Dermis lymphatic vessel endothelial cell (primary cell): ENCODE measurements around the gene PCDHGA10. TPM values are rescaled to one million over a fixed set of nuclear protein-coding genes. Genes with fewer than 3 reads are reported as not detected.

Experiments
- total RNA-seq: library from RNA; depleted of rRNA; stranded (reverse); fragments of >200 nt; gene quantifications from 2 replicates; pipeline ENCODE4 v1.2.1, GENCODE V29; 2014

Gene PCDHGA10
- total RNA-seq = 5.2 and 6.0 TPM in 2 replicates

DNA sequence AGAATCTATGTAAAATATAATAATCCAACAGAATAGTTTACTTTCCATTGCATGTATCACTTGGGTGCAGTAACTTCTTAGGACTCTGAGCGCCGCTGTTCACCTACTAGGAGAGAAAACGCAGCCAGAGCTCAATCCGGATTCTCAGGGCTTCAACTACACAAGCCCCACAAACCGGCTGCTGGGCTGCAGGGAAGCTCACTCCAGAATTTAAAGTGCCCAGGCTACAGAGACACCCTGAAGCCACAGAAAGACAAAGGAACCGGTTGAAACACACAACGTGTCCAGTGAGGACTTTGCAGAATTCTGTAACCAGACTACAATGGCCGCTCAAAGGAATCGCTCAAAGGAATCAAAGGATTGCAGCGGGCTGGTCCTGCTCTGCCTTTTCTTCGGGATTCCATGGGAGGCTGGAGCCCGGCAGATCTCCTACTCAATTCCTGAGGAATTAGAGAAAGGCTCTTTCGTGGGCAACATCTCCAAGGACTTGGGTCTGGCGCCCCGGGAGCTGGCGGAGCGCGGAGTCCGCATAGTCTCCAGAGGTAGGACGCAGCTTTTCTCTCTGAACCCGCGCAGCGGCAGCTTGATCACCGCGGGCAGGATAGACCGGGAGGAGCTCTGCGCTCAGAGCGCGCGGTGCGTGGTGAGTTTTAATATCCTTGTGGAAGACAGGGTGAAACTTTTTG, at the start of gene PCDHGA10:
Gene PCDHGA10, plus strand, starts transcription at position 134 of the 686 bp plus-strand sequence. Its CDS starts 189 bp downstream, at position 323.

DNA sequence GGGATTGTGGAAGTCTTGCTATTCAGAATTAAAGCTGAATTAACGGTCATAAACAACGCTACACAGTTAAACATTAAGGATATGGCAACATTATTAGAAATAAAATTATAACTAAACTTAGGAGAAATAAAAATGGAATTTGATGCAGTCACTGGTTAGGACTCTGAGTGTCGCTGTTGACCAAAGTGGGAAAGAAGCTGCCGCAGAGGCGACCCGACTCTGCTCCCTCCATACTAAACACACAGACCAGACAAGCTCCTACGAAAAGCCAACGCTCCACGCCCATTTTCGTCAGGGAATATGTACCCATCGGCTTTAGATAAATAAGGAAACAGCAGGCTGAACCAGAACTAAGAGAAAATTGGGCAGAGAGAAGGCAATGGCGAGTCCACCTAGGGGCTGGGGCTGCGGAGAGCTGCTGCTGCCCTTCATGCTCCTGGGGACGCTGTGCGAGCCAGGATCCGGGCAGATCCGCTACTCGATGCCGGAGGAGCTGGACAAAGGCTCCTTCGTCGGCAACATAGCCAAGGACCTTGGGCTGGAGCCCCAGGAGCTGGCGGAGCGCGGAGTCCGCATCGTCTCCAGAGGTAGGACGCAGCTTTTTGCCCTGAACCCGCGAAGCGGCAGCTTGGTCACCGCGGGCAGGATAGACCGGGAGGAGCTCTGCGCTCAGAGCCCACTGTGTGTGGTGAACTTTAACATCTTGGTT, 48.7 kb upstream of the PCDHGA10 start, which contains the start of gene PCDHGA5:
Gene PCDHGA5, plus strand, starts transcription at position 211 of the 709 bp plus-strand sequence. Its CDS starts 169 bp downstream, at position 380.

DNA sequence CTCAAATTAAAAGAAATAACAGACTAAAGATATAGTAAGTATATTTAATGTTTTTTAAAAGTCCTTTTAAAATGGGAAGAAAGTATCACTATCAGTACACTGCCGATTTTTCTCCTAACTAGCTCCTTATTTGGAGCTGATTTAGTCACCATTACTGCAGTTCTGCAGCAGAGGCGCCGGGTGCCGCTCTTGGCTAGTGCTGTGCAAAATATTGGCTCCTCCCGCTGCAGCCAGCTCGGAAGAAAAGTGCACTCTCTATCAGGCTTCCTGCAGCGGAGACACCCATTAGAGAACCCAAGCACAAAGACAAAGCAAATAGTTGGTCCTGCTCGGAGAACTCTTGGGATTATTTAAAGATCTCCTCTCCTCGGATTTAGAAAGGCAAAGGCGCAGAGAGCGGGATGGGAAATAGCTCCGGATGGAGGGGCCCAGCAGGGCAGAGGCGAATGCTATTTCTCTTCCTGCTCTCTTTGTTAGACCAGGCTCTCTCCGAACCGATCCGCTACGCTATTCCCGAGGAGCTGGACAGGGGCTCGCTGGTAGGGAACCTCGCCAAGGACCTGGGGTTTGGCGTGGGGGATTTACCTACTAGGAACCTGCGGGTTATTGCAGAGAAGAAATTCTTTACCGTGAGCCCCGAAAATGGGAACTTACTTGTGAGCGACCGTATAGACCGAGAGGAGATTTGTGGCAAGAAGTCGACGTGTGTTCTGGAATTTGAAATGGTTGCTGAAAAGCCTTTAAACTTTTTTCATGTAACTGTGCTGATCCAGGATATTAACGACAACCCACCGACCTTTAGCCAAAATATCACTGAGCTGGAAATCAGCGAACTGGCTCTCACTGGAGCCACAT, 42.6 kb upstream of the PCDHGA10 start, which contains the start of gene PCDHGB3:
Gene PCDHGB3, plus strand, starts transcription at position 249 of the 855 bp plus-strand sequence. Its CDS starts 153 bp downstream, at position 402.

DNA sequence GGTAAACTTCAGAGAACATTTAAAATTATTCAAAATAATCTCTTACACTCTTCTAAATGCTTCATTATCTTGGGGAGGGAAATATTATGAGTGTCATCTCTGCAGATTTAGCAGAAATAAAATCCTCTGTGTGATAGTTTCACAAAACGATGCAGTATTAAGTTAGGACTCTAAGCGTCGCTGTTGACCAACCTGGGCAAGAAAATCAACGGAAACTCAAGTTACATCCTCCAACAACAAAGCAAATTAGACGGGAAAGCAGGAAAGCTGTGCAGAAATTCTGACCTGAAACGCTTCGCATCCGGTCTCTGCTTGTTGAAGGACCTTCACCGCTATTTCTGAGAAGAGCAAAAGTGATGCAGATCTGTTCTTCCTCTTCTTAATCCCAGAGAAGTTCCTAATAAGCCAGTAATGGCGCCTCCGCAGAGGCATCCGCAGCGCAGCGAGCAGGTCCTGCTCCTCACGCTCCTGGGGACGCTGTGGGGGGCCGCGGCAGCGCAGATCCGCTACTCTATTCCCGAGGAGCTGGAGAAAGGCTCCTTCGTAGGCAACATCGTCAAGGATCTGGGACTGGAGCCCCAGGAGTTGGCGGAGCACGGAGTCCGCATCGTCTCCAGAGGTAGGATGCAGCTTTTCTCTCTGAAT, 39.0 kb upstream of the PCDHGA10 start, which contains the start of gene PCDHGA6:
Gene PCDHGA6, plus strand, starts transcription at position 219 of the 645 bp plus-strand sequence. Its CDS starts 193 bp downstream, at position 412.

DNA sequence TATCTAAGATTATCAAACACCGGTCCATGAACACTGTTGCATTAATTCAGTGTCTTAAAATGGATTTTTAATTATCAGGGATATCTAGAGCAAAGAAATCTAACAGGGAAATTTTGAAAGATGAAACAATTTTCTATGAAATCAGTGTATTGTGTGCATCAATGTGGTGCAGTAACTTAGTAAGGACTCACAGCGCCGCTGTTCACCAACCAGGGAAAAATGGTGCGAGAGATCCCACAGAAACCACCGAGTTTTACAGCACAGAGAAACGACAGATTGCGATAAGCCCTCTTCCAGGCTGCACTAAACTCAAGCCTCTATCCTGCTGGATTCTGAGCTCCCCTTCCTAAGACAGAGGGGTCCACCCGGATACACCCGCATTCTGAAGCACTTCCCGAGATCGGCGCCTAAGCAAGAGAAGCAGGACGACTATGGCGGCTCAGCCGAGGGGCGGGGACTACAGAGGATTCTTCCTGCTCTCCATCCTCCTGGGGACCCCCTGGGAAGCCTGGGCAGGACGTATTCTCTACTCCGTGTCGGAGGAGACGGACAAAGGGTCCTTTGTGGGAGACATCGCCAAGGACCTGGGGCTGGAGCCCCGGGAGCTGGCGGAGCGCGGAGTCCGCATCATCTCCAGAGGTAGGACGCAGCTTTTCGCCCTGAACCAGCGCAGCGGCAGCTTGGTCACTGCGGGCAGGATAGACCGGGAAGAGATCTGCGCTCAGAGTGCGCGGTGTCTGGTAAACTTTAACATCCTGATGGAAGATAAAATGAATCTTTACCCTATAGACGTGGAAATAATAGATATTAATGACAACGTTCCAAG, 30.1 kb upstream of the PCDHGA10 start, which contains the start of gene PCDHGA7:
Gene PCDHGA7, plus strand, starts transcription at position 274 of the 826 bp plus-strand sequence. Its CDS starts 158 bp downstream, at position 432.

DNA sequence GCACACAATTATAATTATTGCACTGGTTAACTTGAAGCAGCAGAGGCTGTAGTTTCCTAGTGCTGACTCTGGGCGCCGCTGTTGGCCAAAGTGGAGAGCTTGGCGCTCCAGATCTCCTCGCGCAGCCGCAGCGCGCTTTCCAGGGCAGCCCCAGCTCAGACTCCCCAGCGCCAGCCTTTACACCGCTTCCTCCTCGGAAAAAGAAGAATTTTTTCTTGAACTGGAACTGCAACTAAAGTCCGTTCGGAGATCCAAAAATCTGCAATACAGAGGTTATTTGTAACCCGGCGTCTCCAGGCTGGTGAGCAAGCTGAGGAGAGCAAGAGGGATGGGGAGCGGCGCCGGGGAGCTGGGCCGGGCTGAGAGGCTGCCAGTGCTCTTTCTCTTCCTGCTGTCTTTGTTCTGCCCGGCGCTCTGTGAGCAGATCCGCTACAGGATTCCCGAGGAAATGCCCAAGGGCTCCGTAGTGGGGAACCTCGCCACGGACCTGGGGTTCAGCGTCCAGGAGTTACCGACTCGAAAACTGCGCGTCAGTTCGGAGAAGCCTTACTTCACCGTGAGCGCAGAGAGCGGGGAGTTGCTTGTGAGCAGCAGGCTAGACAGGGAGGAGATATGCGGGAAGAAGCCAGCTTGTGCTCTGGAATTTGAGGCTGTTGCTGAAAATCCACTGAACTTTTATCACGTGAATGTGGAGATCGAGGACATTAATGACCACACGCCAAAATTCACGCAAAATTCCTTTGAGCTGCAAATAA, 25.1 kb upstream of the PCDHGA10 start, which contains the start of gene PCDHGB4:
Gene PCDHGB4, plus strand, starts transcription at position 142 of the 755 bp plus-strand sequence. Its CDS starts 187 bp downstream, at position 329.

DNA sequence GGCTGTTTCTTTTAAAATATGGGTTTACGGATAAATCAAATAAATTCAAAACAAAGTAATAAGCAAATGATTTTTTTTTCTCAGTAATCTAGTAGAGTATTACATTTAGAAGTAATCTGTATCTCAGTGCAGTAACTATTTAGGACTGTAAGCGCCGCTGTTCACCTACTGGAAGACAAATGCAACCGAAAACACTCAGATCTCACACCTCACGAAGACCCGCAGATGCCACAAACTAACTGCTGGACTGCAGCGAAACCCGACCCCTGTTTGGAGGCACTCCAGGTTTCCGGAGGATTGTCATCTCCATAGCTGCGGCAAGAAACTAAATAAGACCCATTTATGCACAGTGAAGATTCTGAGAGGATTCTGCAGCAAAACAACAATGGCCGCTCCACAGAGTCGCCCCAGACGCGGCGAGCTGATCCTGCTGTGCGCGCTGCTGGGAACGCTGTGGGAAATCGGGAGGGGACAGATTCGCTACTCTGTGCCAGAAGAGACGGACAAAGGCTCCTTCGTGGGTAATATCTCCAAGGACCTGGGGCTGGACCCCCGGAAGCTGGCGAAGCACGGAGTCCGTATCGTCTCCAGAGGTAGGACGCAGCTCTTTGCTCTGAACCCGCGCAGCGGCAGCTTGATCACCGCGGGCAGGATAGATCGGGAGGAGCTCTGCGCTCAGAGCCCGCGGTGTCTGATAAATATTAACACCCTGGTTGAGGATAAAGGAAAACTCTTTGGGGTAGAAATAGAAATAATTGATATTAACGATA, 20.2 kb upstream of the PCDHGA10 start, which contains the start of gene PCDHGA8:
Gene PCDHGA8, plus strand, starts transcription at position 205 of the 770 bp plus-strand sequence. Its CDS starts 181 bp downstream, at position 386.

DNA sequence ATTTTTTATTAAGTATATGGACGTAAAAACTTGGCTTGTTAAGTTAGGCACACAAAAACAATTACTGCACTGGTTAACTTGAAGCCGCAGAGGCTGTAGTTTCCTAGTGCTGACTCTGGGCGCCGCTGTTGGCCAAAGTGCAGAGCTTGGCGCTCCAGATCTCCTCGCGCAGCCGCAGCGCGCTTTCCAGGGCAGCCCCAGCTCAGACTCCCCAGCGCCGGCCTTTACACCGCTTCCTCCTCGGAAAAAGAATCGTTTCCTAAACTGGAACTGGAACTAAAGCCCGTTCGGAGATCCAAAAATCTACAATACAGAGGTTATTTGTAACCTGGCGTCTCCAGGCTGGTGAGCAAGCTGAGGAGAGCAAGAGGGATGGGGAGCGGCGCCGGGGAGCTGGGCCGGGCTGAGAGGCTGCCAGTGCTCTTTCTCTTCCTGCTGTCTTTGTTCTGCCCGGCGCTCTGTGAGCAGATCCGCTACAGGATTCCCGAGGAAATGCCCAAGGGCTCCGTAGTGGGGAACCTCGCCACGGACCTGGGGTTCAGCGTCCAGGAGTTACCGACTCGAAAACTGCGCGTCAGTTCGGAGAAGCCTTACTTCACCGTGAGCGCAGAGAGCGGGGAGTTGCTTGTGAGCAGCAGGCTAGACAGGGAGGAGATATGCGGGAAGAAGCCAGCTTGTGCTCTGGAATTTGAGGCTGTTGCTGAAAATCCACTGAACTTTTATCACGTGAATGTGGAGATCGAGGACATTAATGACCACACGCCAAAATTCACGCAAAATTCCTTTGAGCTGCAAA, 14.8 kb upstream of the PCDHGA10 start, which contains the start of gene PCDHGB5:
Gene PCDHGB5, plus strand, starts transcription at position 192 of the 796 bp plus-strand sequence. Its CDS starts 181 bp downstream, at position 373.

DNA sequence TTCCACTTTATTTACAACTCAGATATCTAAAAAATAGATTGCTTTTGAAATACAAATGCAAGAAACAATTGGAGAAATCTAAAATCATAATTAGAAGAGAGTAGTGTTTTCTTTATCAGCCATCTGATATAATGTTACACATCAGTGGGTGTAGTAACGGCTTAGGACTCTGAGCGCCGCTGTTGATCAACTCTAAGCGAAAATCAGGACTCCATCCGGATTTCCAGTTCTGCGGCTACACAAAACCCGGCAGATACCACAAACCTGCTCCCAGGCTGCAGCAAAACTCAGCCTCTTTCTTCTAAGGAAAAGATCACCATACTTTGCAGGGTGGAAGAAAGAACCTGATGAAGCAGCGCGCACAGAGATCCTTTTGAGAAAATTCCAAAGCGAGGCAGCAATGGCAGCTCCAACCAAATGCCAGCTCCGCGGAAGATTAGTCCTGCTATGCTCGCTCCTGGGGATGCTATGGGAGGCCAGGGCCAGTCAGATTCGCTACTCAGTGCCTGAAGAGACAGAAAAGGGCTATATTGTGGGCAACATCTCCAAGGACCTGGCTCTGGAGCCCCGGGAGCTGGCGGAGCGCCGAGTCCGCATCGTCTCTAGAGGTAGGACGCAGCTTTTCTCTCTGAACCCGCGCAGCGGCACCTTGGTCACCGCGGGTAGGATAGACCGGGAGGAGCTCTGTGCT, 10.1 kb upstream of the PCDHGA10 start, which contains the start of gene PCDHGA9:
Gene PCDHGA9, plus strand, starts transcription at position 226 of the 691 bp plus-strand sequence. Its CDS starts 175 bp downstream, at position 401.

DNA sequence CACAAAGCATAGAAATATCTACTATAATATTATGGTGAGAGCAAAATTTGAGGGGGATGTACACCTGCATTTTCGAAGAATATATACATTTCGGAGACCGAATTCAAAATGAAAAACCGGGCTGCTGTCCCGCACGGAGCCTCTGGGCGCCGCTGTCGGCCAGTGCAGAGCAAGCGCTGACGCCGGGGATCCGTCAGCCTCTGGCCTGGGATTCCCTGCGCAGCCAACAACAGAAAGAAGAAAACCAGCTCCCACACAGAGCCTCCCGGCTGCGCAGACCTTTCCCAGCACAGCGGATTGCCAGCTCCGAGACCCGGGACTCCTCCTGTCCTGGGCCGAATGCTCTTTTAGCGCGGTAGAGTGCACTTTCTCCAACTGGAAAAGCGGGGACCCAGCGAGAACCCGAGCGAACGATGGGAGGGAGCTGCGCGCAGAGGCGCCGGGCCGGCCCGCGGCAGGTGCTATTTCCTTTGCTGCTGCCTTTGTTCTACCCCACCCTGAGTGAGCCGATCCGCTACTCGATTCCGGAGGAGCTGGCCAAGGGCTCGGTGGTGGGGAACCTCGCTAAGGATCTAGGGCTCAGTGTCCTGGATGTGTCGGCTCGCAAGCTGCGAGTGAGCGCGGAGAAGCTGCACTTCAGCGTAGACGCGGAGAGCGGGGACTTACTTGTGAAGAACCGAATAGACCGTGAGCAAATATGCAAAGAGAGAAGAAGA, 4.8 kb upstream of the PCDHGA10 start, which contains the start of gene PCDHGB6:
Gene PCDHGB6, plus strand, starts transcription at position 232 of the 716 bp plus-strand sequence. Its CDS starts 182 bp downstream, at position 414.

DNA sequence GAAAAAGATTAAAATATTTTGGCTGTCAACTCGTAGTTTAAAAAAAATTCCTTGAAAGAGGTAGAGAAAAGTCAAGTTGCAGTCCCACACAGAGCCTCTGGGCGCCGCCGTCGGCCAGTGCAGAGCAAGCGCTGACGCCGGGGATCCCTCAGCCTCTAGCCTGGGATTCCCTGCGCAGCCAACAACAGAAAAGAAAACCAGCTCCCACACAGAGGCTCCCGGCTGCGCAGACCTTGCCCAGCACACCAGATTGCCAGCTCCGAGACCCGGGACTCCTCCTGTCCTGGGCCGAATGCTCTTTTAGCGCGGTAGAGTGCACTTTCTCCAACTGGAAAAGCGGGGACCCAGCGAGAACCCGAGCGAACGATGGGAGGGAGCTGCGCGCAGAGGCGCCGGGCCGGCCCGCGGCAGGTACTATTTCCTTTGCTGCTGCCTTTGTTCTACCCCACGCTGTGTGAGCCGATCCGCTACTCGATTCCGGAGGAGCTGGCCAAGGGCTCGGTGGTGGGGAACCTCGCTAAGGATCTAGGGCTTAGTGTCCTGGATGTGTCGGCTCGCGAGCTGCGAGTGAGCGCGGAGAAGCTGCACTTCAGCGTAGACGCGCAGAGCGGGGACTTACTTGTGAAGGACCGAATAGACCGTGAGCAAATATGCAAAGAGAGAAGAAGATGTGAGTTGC, 4.8 kb downstream of the PCDHGA10 start, which contains the start of gene PCDHGB7:
Gene PCDHGB7, plus strand, starts transcription at position 184 of the 679 bp plus-strand sequence. Its CDS starts 183 bp downstream, at position 367.

DNA sequence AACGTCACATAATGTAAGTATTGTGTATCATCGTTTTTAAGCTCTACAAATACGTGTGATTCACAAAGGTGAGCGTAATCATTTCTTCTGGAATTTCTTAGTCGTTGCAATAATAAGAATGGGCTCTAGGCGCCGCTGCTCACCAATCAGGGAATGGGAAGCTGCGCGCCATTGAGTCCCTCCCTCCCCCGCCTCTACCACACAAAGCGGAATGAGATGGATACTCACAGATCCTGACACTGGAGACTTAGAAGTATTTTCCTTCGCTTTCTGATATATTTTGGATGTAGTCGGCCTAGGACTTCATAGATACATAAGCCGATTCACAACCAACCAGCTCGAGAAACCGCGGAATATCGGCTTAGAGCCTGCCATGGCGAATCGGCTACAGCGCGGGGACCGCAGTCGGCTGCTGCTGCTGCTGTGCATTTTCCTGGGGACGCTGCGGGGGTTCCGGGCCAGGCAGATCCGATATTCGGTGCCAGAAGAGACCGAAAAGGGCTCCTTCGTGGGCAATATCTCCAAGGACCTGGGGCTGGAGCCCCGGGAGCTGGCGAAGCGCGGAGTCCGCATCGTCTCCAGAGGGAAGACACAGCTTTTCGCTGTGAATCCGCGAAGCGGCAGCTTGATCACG, 8.2 kb downstream of the PCDHGA10 start, which contains the start of gene PCDHGA11:
Gene PCDHGA11, plus strand, starts transcription at position 197 of the 634 bp plus-strand sequence. Its CDS starts 177 bp downstream, at position 374.

DNA sequence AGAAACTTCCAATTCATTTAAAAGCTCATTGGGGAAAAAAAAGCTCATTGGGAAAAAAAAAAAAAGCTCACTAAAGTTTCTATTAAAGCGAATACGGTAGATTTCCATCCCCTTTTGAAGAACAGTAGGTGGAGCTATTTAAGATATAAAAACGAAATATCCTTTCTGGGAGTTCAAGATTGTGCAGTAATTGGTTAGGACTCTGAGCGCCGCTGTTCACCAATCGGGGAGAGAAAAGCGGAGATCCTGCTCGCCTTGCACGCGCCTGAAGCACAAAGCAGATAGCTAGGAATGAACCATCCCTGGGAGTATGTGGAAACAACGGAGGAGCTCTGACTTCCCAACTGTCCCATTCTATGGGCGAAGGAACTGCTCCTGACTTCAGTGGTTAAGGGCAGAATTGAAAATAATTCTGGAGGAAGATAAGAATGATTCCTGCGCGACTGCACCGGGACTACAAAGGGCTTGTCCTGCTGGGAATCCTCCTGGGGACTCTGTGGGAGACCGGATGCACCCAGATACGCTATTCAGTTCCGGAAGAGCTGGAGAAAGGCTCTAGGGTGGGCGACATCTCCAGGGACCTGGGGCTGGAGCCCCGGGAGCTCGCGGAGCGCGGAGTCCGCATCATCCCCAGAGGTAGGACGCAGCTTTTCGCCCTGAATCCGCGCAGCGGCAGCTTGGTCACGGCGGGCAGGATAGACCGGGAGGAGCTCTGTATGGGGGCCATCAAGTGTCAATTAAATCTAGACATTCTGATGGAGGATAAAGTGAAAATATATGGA, 17.7 kb downstream of the PCDHGA10 start, which contains the start of gene PCDHGA12:
Gene PCDHGA12, plus strand, starts transcription at position 176 of the 782 bp plus-strand sequence. Its CDS starts 253 bp downstream, at position 429.

